Colonic mucosa (tissue), 4 donors: Measurements from ENCODE around the gene POLD4. TPM values are rescaled to one million over a fixed set of nuclear protein-coding genes. Genes with fewer than 3 reads are reported as not detected.
A peak's percentile ranks its signal among the peaks of the same experiment; 100 is the strongest.

Experiments used
- DNase-seq: peaks from one replicate; pipeline ENCODE4 v3.0.0-alpha.2; 2020
- H3K27ac ChIP-seq: fragments of 200-600 bp; one replicate; pipeline ENCODE4 v1.8.0; 2021
- H3K27me3 ChIP-seq: fragments of 200-600 bp; one replicate; pipeline ENCODE4 v1.8.0; 2021
- H3K36me3 ChIP-seq: fragments of 200-600 bp; one replicate; pipeline ENCODE4 v1.8.0; 2021
- H3K4me1 ChIP-seq: fragments of 200-600 bp; one replicate; pipeline ENCODE4 v1.8.0; 2021; ENCODE audit warnings: mild to moderate bottlenecking
- H3K4me3 ChIP-seq: fragments of 200-600 bp; one replicate; pipeline ENCODE4 v1.8.0; 2021
- H3K9ac ChIP-seq, 2 donors: one replicate each; pipeline ENCODE4 v1.7.0; 2013; ENCODE audit warnings: control low read depth in 2 of 2, low read depth in 2 of 2, low read length in 2 of 2
- H3K9me3 ChIP-seq: fragments of 200-600 bp; one replicate; pipeline ENCODE4 v1.8.0; 2021
- intact Hi-C: fragments of 100-400 bp; cut with DNase I; formaldehyde crosslinking; loops from one replicate; pipeline ENCODE4 v1.14.1; 2022
- total RNA-seq, 2 donors: library from RNA; stranded (reverse); fragmentation: NEBNext Ultra II Directional in 1 of 2; extraction: Animal tissue kit (Norgen Biotek cat#: 25700) in 1 of 2; gene quantifications; one replicate each; pipeline ENCODE4 v1.2.1, GENCODE V29; 2021
- TF ChIP-seq, protein P1 (sequence below): fragments of 200-600 bp; IDR thresholded peaks from one replicate; pipeline ENCODE4 v1.8.0; 2022; ENCODE audit warnings: antibody characterized with exemption, mild to moderate bottlenecking
- donor health status: healthy.
- donor health status: DM: no; HTN: no; CAD: no.
- donor health status: DM: no; HTN: no; CAD: no.

Gene POLD4
- total RNA-seq, 2 donors from 2014 or later: 186 to 203 TPM

DNA sequence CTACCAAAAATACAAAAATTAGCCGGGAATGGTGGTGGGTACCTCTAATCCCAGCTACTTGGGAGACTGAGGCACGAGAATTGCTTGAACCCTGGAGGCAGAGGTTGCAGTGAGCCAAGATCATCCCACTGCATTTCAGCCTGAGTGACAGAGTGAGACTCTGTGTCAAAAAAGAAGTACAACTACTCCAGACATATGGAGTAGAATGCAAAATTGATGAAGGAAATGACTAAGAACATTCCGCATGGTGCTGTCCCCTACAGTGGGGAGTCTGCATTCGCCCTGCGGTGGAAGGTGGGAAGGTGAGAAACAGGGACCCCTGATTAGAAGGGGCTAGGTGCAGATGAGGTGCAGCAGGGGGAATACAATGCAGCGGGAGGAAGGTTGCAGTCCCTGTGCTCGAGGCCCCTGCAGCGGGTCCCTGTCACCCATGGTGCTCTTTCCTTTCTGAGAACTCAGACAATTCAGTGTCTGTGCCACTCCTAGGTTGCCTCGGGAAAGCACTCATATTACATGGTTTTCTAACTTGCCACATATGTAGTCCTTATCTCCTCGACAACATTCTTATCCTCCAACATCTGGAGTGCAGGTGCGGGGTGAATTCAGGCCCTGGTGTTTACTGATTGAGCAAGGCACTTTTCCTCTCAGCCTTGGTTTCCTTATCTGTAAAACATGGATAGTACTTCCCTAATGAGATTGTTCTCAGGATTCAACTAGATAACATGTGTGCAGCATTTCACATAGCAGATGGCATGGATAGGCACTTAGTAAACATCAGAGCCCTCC is 5.2 kb downstream of the POLD4 start:
- peak overlapping the region; percentile 65 for H3K27ac ChIP-seq

DNA sequence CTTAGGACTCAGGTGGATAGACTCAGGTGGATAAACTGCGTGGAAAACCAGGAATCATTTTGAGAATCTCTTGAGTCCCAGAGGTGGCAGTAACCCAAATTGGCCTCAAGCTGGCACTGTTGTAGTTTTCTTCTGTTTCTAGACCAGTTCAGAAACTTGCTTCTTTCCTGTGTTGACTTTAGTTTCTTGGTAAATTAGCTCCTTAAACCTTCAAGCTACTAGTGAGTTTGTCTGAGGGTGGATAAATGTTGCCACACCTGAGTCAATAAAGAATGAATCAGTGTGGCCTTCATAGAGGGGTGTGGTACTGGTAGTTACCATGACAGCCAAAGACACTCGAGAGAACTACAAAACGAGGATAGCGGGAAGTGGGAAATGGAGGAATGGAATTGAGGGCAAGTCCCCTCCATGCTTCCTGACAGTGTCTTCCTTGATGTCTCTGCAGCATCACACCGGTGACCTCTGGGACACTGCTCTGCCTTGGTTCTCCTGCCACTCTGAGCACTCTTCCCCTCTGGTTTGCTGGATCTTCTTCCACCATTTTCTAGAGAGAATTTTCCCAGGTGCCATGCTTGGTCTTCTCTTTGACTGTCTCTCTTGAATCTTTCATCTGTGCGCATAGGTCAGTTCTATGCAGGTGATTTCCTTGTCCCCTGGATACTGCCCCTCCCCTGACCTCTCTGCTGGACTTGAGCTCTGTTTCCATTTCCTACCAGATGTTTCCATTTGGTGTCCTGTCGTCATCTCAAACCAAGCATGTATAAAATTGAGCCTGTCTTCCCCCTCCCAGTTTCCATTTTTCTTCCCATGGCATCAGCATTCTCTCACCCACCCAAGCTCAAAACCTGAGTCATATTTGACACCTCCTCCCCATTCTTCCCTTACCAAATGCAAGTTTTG is 7.2 kb downstream of the POLD4 start:
- Histone ChIP-seq H3K27ac (peak overlapping the region; percentile 91), H3K4me1 (peaks cover 11% of the 10 kb centered on the region), H3K9ac (peak overlapping the region in 1 of 2 donors; percentile 83), H3K27me3 (no peaks in the 10 kb centered on the region), H3K9me3 (no peaks in the 10 kb centered on the region), H3K36me3 (no peaks in the 10 kb centered on the region), H3K4me3 (no peak overlapping the region)
- intact Hi-C loops: loop anchor here (5.0 kb wide), 2 partner anchors 36 to 161 kb away; partner anchors contain the start of genes CDK2AP2 and PITPNM1
- DNase-seq: peak; percentile 77
- TF ChIP-seq, protein P1, sequence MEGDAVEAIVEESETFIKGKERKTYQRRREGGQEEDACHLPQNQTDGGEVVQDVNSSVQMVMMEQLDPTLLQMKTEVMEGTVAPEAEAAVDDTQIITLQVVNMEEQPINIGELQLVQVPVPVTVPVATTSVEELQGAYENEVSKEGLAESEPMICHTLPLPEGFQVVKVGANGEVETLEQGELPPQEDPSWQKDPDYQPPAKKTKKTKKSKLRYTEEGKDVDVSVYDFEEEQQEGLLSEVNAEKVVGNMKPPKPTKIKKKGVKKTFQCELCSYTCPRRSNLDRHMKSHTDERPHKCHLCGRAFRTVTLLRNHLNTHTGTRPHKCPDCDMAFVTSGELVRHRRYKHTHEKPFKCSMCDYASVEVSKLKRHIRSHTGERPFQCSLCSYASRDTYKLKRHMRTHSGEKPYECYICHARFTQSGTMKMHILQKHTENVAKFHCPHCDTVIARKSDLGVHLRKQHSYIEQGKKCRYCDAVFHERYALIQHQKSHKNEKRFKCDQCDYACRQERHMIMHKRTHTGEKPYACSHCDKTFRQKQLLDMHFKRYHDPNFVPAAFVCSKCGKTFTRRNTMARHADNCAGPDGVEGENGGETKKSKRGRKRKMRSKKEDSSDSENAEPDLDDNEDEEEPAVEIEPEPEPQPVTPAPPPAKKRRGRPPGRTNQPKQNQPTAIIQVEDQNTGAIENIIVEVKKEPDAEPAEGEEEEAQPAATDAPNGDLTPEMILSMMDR: peak; percentile 68

More for the DNA sequence above, 5.2 kb downstream of the POLD4 start:
- H3K27me3 ChIP-seq: no peaks in the 10 kb centered on the region
- intact Hi-C loops: loop anchor here (5.0 kb wide), 2 partner anchors 34 to 159 kb away; partner anchors contain the start of genes CDK2AP2 and PITPNM1
- H3K9ac ChIP-seq: peak overlapping the region; percentile 4 to 20
- TF ChIP-seq, protein P1: no peak
- H3K4me1 ChIP-seq: peaks cover 13% of the 10 kb centered on the region
- H3K36me3 ChIP-seq: no peaks in the 10 kb centered on the region
- no peak overlapping the region for H3K4me3 ChIP-seq
- no peak for DNase-seq
- H3K9me3 ChIP-seq: no peaks in the 10 kb centered on the region

DNA sequence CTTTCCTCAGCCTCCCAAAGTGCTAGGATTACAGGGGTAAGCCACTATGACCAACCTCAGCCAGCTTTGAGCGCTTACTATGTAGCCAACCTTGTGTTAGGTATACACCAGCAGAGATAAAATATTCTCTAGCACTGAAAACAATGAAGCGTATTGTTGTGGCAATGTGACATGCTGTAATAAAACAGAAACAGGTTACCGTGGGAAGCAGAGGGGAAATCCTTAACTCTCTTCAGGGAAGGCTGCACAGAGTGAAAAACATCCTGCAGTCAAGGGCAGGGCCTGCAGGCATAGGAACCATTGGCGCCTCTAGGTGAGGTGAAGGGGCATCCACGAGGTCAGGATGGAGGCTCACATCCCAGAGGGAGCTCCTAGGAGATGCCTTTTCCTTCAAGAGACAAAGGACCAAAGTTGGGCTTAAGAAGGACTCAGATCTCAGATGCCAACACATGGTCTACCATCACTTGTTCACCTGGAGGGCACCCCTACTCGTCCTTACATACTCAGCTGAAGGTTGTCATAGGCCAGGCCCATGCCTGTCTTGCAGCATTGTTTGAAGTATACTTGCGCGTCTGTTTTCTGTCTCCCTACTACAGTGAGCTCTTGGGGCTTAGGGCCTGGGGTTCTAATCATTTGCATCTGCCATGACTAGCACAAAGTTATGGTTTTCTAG is 8.0 kb downstream of the POLD4 start:
- H3K27ac ChIP-seq: peak overlapping the region; percentile 91
- no peaks in the 10 kb centered on the region for H3K27me3 ChIP-seq
- TF ChIP-seq, protein P1: no peak
- DNase-seq: no peak
- intact Hi-C loops: loop anchor here (5.0 kb wide), 2 partner anchors 37 to 162 kb away; partner anchors contain the start of genes CDK2AP2 and PITPNM1
- peaks cover 7% of the 10 kb centered on the region for H3K4me1 ChIP-seq
- H3K4me3 ChIP-seq: no peak overlapping the region
- no peaks in the 10 kb centered on the region for H3K36me3 ChIP-seq
- no peaks in the 10 kb centered on the region for H3K9me3 ChIP-seq
- peak overlapping the region; percentile 35 to 83 for H3K9ac ChIP-seq

DNA sequence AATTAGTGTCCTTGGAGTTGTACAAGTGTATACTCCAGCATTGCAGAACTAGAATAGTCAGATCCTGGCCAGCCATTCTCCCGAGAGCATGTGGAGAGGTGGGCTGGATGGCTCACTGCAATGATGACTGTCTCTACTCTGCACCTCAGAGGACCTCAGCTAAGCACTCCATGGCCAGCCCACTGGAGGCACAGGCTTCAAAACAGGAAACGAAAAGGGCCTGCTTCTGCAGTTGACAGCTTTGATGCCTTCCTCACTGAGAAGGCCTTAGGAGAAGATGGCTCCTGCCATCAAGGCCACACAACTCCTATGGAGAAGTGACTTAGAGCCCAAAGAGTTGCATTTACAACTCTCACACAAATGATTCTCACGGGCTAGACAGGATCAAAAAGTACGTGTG is 9.1 kb downstream of the POLD4 start:
- H3K4me3 ChIP-seq: no peak overlapping the region
- H3K4me1 ChIP-seq: peaks cover 7% of the 10 kb centered on the region
- TF ChIP-seq, protein P1: no peak
- H3K36me3 ChIP-seq: no peaks in the 10 kb centered on the region
- DNase-seq: no peak
- no peaks in the 10 kb centered on the region for H3K27me3 ChIP-seq
- H3K9ac ChIP-seq: no peak overlapping the region
- intact Hi-C loops: no loop called here
- H3K27ac ChIP-seq: peak overlapping the region; percentile 91
- no peaks in the 10 kb centered on the region for H3K9me3 ChIP-seq

DNA sequence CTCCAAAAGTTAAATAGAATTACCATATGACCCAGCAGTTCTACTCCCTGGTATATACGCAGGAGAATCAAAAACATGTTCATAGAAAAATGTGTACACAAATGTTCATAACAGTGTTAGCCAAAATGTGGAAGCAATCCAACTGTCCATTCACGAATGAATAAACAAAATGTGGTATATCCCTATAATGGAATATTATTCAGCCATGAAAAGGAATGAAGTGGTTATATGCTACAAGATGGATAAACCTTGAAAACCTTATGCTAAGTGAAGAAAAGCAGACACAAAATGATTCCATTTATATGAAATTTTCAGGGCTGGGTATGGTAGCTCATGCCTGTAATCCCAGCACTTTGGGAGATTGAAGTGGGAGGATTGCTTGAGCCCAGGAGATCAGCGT is 16.1 kb downstream of the POLD4 start:
- H3K9ac ChIP-seq: no peak overlapping the region
- intact Hi-C loops: no loop called here
- no peak for DNase-seq
- H3K36me3 ChIP-seq: no peaks in the 10 kb centered on the region
- H3K27me3 ChIP-seq: no peaks in the 10 kb centered on the region
- no peaks in the 10 kb centered on the region for H3K9me3 ChIP-seq
- no peaks in the 10 kb centered on the region for H3K4me1 ChIP-seq
- H3K27ac ChIP-seq: no peak overlapping the region
- H3K4me3 ChIP-seq: no peak overlapping the region
- TF ChIP-seq, protein P1: no peak
